Heart right ventricle (tissue), 16 donors: Measurements from ENCODE around the gene MUSK. TPM values are rescaled to one million over a fixed set of nuclear protein-coding genes. Genes with fewer than 3 reads are reported as not detected.

Experiments
- ATAC-seq, 8 donors: fragments of 200-7000 bp; cut with Tn5 transposase; one replicate each; pipeline ENCODE4 v1.9.1; 2020; ENCODE audit warnings: mild to moderate bottlenecking in 8 of 8, moderate library complexity in 8 of 8, moderate number of reproducible peaks in 1 of 8
- DNase-seq, 2 donors: peaks; one replicate each; pipeline ENCODE4 v3.0.0-alpha.2; 2020
- H3K27ac ChIP-seq, 10 donors: fragments of 200-600 bp; sonication (generic) in 2 of 10; one replicate each; pipeline versions ENCODE4 v1.5.0 to v1.8.0; 2020 to 2022; ENCODE audit warnings: mild to moderate bottlenecking in 3 of 10
- H3K27me3 ChIP-seq, 7 donors: fragments of 200-600 bp; one replicate each; pipeline ENCODE4 v1.8.0; 2021 to 2022; ENCODE audit warnings: mild to moderate bottlenecking in 2 of 7
- H3K36me3 ChIP-seq, 9 donors: fragments of 200-600 bp; sonication (generic) in 1 of 9; one replicate each; pipeline versions ENCODE4 v1.5.0 to v1.8.0; 2020 to 2022; ENCODE audit warnings: mild to moderate bottlenecking in 2 of 9
- H3K4me1 ChIP-seq, 9 donors: fragments of 200-600 bp; sonication (generic) in 1 of 9; one replicate each; pipeline versions ENCODE4 v1.5.0 to v1.8.0; 2020 to 2022; ENCODE audit warnings: mild to moderate bottlenecking in 4 of 9
- H3K4me3 ChIP-seq, 10 donors: fragments of 200-600 bp; sonication (generic) in 2 of 10; one replicate each; pipeline versions ENCODE4 v1.5.0 to v1.8.0; 2020 to 2022; ENCODE audit warnings: mild to moderate bottlenecking in 7 of 10, moderate library complexity in 2 of 10
- H3K9me3 ChIP-seq, 11 donors: fragments of 200-600 bp in 10 of 11; sonication (generic) in 2 of 11; one replicate each; pipeline versions ENCODE4 v1.5.0 to v1.8.0; 2013 to 2022; ENCODE audit warnings: mild to moderate bottlenecking in 2 of 11, control low read depth in 1 of 11, moderate library complexity in 1 of 11
- WGBS, 2 donors: extraction: QIAGEN DNeasy Blood & Tissue Kit; methylation state at CpG; one replicate each; pipeline ENCODE4 v1.1.7; 2013; ENCODE audit warnings: inconsistent platforms in 1 of 2; 5-methylcytosine and 5-hydroxymethylcytosine counted together
- intact Hi-C, 10 donors: fragments of 100-400 bp; cut with DNase I; formaldehyde crosslinking; loops; one replicate each; pipeline versions ENCODE4 v1.11.1 to v1.14.2; 2022
- polyA plus RNA-seq, 2 donors: library from polyadenylated mRNA; stranded (reverse); fragments of 200-250 nt; gene quantifications; one replicate each; pipeline ENCODE4 v1.2.3, GENCODE V29; 2013
- total RNA-seq, 10 donors: library from RNA; stranded (reverse); fragmentation: NEBNext Ultra II Directional in 3 of 10; extraction: Animal tissue kit (Norgen Biotek cat#: 25700) in 3 of 10; gene quantifications; one replicate each; pipeline versions ENCODE4 v1.2.1 to v1.2.4, GENCODE V29; 2021 to 2023
- TF ChIP-seq, protein P1 (sequence below), 9 donors: fragments of 200-600 bp; sonication (generic) in 2 of 9; IDR thresholded peaks; one replicate each; pipeline versions ENCODE4 v1.5.0 to v1.8.0; 2021 to 2022; ENCODE audit warnings: antibody characterized with exemption in 9 of 9, mild to moderate bottlenecking in 5 of 9, moderate library complexity in 1 of 9
- donor health status: Arrhythmogenic right ventricular cardiomyopathy.
- donor health status: ischemic (EF 13 %, LVEDD 7.1; RV severe dilation, severe dysfunction).
- donor health status: healthy with polysubstance abuse.
- donor health status: DM: no; HTN: yes; CAD: no.
- donor health status: DM: no; HTN: no; CAD: no.
- donor health status: ischemic (EF 25% LVEDD 6.9; RV normal size, moderate dysfunction).
- donor health status: ischemic (EF 25% LVEDD 5.7; RV mildly dilated, moderate dysfunction).
- donor health status: healthy.
- donor health status: DM: yes; HTN: yes; CAD: no.
- donor health status: Ischemic cardiomyopathy.
- donor health status: ischemic (EF 35%, LVEDD 5.7; RV mildly dilated, moderate dysfunction).
- donor health status: nonischemic (EF 11% LVEDD 7.7; RV severe dilation, severe dysfunction).
- donor health status: DM: yes; HTN: yes; CAD: no.
- donor health status: PGD.
- donor health status: ischemic (EF 29% LVEDD 5.4; RV normal size, mild dysfunction).
- donor health status: nonischemic (EF 23%, LVEDD 6.1; RV moderate dilation, normal function).

Gene MUSK
- total and polyA plus RNA-seq, 12 donors, result 0.04 to 2.2 (median 1.2) TPM

DNA sequence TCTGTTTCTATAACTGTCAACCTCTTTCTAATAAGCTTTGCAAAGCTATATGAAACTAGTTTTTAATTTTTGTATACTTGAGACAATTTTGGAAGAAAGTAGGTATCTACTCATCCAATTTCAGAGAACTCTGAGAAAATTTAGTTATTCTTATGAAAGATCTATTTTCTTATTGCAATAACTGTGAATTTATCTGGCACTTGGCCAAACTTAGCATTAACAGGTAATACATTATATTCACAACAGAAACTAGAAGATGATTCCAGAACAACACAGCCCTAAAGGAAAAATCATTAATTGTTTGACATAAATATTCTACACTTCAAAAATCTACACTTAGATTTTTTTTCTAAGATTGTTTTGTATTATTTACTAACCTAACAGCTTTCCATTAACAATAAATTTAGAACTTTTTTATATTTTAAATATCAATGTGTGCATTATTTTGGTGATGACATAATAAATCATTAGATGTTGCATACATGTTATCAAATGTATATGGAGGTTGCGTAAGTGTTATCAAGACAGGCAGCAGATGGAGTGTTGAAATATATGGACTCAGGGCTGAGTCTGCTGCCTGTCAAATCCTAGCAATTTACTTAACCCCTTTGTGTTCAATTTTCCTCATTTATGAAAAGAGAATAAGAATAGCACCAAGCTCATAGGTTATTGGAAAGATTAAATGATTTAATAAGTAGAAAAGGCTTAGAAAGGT lies 141.8 kb downstream of the MUSK start:
- DNase-seq (no peak), ATAC-seq (no peak)
- TF ChIP-seq, protein P1, sequence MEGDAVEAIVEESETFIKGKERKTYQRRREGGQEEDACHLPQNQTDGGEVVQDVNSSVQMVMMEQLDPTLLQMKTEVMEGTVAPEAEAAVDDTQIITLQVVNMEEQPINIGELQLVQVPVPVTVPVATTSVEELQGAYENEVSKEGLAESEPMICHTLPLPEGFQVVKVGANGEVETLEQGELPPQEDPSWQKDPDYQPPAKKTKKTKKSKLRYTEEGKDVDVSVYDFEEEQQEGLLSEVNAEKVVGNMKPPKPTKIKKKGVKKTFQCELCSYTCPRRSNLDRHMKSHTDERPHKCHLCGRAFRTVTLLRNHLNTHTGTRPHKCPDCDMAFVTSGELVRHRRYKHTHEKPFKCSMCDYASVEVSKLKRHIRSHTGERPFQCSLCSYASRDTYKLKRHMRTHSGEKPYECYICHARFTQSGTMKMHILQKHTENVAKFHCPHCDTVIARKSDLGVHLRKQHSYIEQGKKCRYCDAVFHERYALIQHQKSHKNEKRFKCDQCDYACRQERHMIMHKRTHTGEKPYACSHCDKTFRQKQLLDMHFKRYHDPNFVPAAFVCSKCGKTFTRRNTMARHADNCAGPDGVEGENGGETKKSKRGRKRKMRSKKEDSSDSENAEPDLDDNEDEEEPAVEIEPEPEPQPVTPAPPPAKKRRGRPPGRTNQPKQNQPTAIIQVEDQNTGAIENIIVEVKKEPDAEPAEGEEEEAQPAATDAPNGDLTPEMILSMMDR (IDR thresholded peaks at IDR 0.05), result no peak
- Histone ChIP-seq H3K4me3 (no peak overlapping the region), H3K27me3 (peaks cover 0 to 7% (median 0%) of the 10 kb centered on the region in 7 donors), H3K27ac (no peak overlapping the region), H3K36me3 (no peaks in the 10 kb centered on the region), H3K4me1 (no peaks in the 10 kb centered on the region), H3K9me3 (no peaks in the 10 kb centered on the region)
- WGBS, 2 donors, result 58 to 63% methylated on average over 1 of the region's 1 CpG
- intact Hi-C loops, result no loop called here

- intact Hi-C loops, result no loop called here
- Histone ChIP-seq H3K36me3 (no peaks in the 10 kb centered on the region), H3K4me3 (no peak overlapping the region), H3K27ac (no peak overlapping the region), H3K4me1 (no peaks in the 10 kb centered on the region), H3K27me3 (peaks cover 0 to 7% (median 0%) of the 10 kb centered on the region in 7 donors), H3K9me3 (no peaks in the 10 kb centered on the region)
- DNase-seq (no peak), ATAC-seq (no peak)
- 65 to 76% methylated on average over 3 of the region's 3 CpGs for WGBS, 2 donors
- TF ChIP-seq, protein P1 (IDR thresholded peaks at IDR 0.05), result no peak
Observed at GRCh38 chr9:110812886-110813285, 144.3 kb downstream of the MUSK start.

GRCh38 chr9:110814159-110814558 lies 145.6 kb downstream of the MUSK start:
- Histone ChIP-seq H3K9me3 (no peaks in the 10 kb centered on the region), H3K36me3 (no peaks in the 10 kb centered on the region), H3K27me3 (peaks cover 0 to 7% (median 0%) of the 10 kb centered on the region in 7 donors), H3K4me1 (no peaks in the 10 kb centered on the region), H3K27ac (no peak overlapping the region), H3K4me3 (no peak overlapping the region)
- 52 to 63% methylated on average over 2 of the region's 2 CpGs for WGBS, 2 donors
- no peak for ATAC-seq
- intact Hi-C loops, result no loop called here
- TF ChIP-seq, protein P1 (IDR thresholded peaks at IDR 0.05), result no peak
- DNase-seq, result no peak

- no peak for DNase-seq
- ATAC-seq, result no peak
- TF ChIP-seq, protein P1 (IDR thresholded peaks at IDR 0.05), result no peak
- H3K4me3 ChIP-seq, result no peak overlapping the region
- H3K9me3 ChIP-seq, result no peaks in the 10 kb centered on the region
- intact Hi-C loops, result no loop called here
- 73 to 81% methylated on average over 1 of the region's 1 CpG for WGBS, 2 donors
- H3K4me1 ChIP-seq, result no peaks in the 10 kb centered on the region
- H3K27me3 ChIP-seq, result peaks cover 0 to 7% (median 0%) of the 10 kb centered on the region in 7 donors
- no peaks in the 10 kb centered on the region for H3K36me3 ChIP-seq
- H3K27ac ChIP-seq, result no peak overlapping the region
Observed at GRCh38 chr9:110815361-110815760, 146.8 kb downstream of the MUSK start.
